HCT116 (cell line): ENCODE measurements around the gene FAM53B.

Experiments
- POLR2A ChIP-seq: IDR thresholded peaks from 2 replicates; pipeline ENCODE4 v1.7.0; 2011; ENCODE audit warnings: borderline replicate concordance; ENCODE audit not compliant: insufficient read depth, insufficient read length; ENCODE audit errors: extremely low read depth
- TCF7L2 ChIP-seq: IDR thresholded peaks from 2 replicates; pipeline ENCODE4 v1.7.0; 2011; ENCODE audit warnings: borderline replicate concordance, inconsistent platforms; ENCODE audit not compliant: insufficient read depth, insufficient read length; ENCODE audit errors: extremely low read depth
- ZNF274 ChIP-seq: fragments of 200-500 bp; sonication (Bioruptor generic); IDR thresholded peaks from 2 replicates; pipeline ENCODE4 v1.6.1; 2014; ENCODE audit warnings: mild to moderate bottlenecking, low read depth, low read length, inconsistent platforms

- TF ChIP-seq TCF7L2 (no peak), ZNF274 (no peak), POLR2A (no peak)
These were observed 20.4 kb downstream of the FAM53B start for GRCh38 chr10:124723826-124724225.
